ENCODE results near the gene SNAI1.
"Not testable (repeated sequence)": the region's sequence is repeated elsewhere in the genome, so short reads cannot be mapped to it uniquely, and the experiment has no call there.

The SNAI1 gene

DNA sequence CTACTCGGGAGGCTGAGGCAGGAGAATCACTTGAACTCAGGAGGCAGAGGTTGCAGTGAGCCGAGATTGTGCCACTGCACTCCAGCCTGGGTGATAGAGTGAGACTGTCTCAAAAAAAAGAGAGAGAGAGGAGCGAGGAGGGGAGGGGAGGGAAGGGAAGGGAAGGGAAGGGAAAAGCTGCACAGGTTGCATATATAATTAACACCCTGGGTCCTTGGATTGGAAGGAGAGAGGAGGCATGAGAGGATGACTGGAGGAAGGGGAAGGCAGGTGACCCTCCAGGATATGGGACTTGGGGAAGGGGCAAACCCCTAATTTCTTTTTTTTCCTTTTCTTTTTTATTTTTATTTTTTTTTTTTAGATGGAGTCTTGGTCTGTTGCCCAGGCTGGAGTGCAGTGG, 28.8 kb downstream of the SNAI1 start:
- not testable (repeated sequence) for DNase-seq (ENCODE audit: low spot score); FAIRE-seq

DNA sequence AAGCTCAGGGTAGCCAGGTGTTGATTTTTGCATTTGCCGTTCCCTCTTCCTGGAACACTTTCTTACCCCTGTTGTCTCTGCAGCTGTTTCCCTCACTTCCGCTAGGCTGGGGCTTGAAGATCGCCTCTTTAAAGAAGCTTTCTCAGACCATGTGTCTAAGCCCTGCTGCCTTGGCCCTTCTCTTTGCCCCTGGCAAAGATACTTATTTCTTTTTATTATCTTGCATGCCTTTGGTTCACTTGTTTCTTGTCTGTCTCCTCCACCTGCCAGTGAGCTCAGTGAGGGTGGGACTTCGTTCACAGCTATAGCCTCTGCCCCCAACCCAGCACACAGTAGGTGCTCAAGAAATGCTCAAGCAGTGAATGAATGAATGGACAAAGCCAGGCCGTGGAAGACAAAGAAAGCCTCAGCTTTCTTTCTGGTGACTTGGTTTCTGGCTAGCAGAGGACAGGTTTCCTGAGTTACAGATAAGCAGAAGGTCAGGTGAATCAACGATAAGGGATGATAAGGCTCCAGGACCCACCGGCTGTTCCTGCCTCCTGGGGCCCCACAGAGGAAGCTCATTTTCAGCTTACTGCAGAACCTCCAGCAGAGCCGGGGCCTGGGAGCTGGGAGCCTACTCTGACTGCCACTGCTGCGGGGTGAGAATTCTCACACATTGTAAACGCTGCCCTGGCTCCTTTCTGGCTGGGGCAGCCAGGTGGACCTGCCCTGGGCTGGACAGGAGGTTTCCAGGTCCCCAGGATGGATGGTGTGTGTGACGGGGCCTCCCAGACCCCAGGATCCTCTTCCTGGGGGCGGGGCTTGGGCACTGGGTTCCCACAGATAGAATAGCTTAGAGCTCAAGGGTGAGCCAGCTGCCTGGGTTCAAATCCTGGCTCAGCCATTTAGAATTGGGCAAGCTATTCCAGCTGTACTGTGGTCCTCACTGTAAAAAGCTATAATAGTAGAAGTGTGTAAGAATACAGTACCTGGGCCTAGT, 29.8 kb downstream of the SNAI1 start:
- FAIRE-seq (no peak), DNase-seq (ENCODE audit: low spot score) (no peak)

DNA sequence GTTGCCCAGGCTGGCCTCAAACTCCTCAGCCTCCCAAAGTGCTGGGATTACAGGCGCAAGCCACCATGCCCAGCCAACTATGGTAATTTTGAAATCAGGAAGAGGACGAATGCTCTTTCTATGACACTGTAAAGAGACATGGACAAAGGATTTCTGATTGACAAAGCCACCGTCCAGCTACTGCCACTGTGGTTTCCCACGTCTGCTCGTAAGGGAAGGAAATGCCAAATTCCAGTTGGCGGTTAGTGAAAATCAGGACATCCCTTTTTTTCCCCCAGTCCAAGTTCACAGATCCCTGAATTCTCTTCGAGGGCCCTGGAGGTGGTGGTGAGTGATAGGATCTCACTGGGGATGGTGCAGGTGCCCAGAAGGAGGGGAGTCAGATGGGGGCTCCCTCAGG, 31.2 kb downstream of the SNAI1 start:
- DNase-seq (ENCODE audit: low spot score) (no peak), FAIRE-seq (no peak)

DNA sequence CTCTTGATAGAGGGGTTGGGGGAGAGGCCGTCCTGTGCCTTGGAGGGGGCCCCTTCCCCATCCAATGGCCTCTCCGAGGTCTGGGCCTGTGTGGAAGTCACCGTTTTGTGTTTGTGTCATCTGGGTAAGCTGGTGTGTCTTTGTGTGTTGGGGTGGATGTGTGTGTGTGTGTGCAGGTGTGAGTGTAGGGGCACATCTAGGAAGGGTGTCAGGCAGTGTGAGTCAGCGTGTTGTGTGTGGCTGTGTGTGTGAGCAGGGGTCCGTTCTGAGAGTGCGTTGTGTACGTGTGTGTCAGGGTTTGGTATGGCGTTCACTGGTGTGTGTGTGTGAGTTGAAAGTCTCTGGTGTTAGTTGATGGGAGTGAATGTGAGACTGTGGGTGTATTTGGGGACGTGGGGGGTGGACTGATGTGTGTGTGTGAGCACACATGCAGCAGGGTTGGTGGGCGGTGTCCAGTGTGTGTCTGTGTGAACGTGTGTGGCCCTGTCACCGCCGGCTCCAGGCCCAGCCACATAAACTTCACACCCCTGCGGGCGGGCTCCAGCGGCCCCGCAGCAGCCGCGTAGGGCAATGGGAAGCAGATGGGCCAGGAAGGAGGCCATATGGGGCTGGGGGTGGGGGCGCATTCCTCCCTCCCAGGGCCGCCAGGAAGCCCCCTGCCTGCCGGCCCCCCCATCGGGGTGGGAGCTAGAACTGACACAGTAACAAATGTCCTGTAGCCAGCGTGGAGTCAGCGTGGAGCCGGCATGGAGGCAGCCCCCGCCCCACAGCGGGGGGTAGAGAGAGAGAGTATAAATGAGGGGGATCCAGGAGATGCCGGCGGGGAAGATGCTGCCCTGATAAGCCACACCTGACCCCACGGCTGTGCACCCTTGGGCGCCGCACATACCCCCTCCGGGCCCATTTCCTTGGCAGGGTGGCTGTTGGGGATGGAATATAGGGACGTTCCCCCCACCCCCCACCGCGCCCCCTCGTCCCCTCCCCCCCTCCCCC, 32.1 kb downstream of the SNAI1 start:
- DNase-seq (ENCODE audit: low spot score) (no peak), FAIRE-seq (peak; percentile 91)

DNA sequence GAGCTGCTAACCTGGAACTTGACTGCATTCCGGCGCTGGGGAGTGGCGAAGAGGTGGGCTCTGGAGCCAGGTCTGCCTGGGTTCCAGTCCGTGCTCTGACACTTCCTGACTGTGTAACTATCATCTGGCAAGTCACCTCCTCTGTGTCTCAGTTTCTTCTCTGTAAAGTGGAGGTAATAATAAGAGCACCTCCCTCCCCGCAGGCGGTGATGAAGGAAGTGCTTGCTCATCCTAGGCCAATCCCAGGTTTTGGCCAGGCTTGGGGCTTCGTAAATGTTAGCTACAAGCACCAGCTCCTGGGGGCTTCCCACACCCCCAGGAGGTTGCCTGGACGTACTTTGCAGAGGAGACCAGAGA, 32.8 kb downstream of the SNAI1 start:
- FAIRE-seq (no peak), DNase-seq (ENCODE audit: low spot score) (no peak)

DNA sequence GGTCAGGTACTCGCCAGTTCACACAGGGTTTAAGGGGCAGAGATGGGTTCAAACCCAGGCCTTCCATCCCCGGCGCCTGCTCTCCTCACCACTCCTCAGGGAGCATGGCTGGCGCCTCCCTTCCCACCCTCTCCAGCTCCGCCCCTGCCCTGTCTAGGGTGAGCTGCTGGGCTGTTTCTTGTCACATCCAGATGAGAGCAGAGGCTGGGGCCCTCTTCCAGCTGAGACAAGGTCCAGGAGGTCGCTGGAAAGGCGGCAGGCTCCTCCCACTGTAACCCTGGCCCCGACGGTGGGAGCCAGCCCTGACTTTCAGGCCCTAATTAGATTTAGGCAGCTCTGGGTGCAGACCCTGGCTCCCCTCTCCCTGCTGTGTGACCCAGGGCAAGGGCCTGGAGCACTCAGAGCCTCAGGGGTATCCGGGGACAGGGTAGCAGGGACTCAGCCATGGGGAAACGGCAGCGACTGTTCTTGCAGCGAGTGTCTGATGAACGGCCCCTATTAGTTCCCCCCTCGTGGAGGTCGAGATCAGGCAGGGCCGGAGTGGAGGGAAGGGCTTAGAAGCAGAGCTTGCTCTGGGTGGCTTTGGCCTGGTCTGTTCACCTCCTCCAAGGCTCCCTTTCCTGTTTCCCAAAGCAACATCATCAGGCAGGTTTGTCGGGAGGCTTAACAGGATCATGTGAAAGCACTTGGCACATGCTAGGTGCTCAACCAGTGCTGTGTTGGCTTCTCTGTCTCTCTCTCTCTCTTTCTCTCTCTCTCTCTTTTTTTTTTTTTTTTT, 33.4 kb downstream of the SNAI1 start:
- no peak for FAIRE-seq

DNA sequence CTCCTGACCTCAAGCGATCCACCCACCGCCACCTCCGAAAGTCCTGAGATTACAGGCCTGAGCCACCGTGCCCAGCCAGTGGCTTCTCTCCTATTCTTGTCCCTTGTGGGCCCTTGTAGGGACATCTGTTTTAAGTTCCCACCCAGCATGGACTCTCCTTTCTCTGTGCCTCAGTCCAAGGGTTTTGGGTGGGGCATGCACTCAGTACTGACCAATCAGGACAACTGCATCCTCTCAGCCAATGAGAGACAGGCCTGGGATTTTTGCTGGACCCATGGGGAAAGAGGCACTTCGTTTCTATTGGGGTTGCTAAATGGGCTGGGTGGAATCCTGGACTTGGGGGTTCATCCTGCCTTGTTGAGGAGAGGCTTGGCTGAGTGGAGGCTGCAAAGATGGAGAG, 34.4 kb downstream of the SNAI1 start:
- FAIRE-seq (no peak), DNase-seq (ENCODE audit: low spot score) (no peak)

More for the DNA sequence above, 33.4 kb downstream of the SNAI1 start:
- DNase-seq (ENCODE audit: low spot score) = no peak

DNA sequence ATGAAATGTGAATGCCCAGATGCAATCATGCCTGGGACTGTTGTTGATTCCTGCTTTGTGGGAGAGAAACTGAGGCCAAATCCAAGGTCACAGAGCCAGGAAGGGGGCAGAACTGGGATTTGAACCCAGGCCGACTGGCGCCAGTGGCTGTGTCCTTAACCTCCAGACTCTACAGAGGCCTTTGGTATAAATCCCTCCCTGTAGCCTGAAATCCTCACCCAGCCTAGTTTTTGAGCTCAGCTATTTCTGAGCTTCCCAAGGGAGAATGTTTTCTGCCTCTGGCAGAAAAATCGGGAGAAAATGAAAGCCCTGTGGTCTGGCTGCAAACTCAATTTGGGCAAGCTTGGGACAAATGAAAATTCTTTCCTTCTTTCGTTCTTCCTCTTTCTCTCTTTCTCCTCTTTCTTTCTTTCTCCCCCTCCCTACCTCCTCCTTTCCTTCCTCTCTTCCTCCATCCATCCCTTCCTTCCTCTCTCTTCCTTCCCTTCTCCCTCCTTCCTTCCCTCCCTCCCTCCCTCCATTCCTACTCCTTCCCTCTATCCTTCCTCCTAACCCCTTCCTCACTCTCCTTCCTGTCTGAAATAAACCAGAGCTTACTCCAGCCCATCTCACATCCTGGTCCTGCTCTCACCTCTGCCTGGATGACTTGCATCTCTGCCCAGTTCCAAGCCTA, 34.9 kb downstream of the SNAI1 start:
- FAIRE-seq = no peak
- DNase-seq (ENCODE audit: low spot score) = no peak

DNA sequence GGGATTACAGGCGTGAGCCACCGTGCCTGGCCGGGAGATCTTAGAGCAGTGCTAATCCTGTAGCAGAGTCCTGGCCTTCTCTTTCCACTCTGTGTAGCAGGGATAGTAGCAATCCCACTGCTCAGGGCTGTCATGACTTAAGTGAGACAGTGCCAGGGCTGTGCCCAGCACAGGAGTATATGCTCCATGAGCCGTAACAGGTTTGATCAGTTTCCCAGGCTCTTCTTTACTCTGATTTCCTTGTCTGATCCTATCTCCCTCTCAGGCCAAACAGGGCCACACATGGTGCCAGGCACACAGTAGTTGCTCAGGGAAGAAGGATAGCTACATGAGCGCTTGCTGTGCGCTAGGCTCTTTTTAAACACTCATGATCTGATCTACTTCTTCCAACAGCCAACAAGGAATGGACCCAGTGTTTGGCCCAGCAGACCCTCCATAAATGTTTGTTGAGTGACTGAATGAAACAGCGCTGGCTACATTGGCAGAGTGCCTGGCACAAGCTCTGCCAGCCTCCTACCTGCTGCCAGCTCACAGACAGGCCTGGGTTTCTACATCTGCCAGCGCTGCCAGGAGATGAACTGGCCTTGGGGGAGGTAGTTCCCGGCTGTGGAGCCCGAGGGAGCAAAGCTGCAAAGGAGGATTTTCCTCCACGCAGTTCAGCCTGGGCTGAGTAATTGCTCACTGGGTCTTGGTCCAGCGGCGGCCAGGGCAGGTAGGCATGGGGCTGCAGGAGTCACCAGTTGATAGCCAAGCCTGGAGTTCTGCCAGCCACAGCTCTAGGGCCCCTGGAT, 36.9 kb downstream of the SNAI1 start:
- FAIRE-seq (no peak), DNase-seq (ENCODE audit: low spot score) (no peak)

DNA sequence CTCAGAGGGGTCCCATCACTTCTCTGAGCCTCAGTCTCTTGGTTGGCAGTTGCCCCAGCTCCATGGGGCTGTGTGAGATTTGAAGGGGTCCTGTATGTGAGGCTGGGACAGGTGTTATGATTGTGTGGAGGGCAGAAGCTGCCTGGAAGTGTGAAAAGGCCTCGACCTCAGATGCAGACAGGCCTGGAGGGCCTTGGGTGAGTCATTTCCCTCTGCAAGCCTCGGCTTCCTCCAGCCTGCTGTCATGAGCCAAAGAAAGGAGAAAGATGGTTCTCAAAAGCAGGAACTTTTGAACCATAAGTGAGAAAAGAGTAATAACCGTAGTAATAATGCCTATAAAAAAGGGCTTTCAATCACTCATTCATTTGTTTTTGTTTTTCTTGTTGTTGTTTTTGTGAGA, 37.5 kb downstream of the SNAI1 start:
- FAIRE-seq = no peak
- DNase-seq (ENCODE audit: low spot score) = peak; percentile 63

DNA sequence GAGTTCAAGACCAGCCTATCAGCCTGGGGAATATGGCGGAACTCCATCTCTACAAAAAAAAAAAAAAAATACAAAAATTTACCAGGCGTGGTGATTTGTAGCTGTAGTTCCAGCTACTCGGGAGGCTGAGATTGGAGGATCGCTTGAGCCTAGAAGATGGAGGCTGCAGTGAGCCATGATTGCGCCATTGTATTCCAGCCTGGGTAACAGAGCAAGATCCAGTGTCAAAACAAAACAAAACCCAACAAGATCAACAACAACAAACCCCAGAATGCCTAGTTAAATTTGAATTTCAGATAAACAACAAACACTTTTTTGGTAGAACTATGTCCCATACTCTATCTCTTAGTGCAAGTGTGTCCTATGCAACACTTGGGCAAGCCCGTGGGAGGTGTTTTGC, 39.9 kb downstream of the SNAI1 start:
- no peak for DNase-seq (ENCODE audit: low spot score)
- no peak for FAIRE-seq

DNA sequence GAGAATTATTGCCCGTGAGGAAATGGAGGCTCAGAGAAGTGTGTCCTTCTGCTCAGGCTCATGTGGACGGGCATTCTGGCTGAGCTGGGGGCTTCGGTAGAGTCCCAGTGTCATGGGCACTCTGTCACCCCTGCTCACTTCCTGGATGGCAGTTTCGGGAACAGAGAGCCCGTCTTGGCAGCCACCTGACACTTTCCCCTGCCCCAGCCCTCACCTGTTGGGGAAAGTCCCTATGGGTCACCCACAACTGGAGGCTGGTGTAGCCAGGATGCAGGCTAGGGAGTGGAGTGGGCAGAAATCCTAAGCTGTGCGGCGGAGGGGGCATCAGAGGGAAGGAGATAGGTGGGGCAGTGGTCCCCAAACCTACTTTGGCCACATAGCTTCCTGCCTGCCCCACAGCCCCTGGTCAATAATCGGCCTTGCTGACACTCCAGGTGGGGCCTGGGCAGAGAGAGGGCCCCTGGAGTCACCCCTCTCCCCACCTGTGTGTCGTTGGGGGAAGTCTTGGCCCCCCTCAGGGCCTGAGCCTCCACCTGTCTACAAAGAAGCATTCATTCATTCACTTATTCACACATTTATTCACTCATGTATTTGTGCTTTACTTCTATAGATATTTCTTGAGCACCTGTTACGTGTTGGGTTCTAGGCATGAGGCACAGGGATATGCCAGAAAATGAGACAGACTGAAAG, 40.5 kb downstream of the SNAI1 start:
- no peak for DNase-seq (ENCODE audit: low spot score)
- FAIRE-seq = no peak

DNA sequence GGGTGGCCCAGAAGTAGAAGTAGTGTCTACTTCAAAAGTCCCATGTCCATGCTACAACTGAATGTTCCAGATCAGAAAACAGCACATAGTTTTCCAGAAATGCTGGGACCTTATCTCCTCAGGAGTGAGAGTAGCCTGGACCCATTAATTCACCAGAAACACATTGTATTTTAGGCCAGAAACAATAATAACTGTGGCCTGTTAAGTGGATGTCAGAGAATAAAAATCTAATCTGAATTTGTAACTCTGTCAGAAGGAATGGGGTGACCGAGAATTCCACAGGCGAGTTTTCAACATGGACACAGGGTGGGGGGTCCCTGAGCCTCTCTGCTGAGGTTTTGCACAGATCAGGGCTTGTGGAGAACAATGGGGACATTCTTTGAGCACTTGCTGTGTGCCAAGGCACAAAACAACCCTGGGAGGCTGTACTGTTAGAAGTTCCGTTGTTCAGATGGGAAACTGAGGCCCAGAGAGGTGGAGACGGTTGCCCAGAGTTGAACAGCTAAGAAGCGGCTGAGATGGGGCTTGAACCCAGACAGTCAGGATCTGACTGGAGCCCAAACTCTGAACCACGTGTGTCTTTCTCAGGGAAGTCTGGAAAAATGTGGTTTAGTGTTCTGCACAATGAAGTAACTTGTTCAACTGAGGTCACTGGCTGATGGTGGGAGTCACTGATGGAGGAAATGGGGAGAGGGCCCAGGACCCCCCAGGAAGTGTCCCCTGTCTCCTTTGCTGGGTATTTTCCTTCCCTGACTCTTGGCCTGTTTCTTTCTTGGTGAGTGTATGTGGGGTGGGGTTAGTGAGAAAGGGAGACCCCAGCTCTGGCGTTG, 44.2 kb downstream of the SNAI1 start:
- DNase-seq (ENCODE audit: low spot score) (no peak), FAIRE-seq (no peak)

DNA sequence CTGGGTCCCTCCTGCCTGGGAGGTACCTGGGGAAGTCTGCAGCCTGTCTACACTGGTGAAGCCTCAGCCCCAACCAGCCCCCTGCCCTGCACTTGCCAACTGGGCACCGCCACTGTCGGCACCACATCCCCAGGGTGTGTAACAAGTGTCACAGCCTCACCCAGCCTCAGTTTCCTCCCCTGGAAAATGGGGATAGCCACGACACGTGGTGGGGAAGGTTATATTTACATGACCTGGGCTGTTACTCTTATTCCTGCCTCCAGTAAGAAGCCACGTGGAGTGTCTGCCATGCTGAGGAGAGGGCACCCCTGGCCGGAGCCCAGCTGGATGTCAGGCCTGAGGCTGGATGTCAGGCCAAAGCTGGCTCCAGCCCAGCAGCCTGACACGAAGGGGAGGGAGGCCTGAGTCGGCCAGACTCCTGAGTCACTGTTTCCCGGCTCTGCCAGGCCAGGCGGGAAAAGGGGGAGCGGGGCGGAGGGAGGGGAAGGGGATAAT, 44.9 kb downstream of the SNAI1 start:
- DNase-seq (ENCODE audit: low spot score) (peak; percentile 98), FAIRE-seq (no peak)

DNA sequence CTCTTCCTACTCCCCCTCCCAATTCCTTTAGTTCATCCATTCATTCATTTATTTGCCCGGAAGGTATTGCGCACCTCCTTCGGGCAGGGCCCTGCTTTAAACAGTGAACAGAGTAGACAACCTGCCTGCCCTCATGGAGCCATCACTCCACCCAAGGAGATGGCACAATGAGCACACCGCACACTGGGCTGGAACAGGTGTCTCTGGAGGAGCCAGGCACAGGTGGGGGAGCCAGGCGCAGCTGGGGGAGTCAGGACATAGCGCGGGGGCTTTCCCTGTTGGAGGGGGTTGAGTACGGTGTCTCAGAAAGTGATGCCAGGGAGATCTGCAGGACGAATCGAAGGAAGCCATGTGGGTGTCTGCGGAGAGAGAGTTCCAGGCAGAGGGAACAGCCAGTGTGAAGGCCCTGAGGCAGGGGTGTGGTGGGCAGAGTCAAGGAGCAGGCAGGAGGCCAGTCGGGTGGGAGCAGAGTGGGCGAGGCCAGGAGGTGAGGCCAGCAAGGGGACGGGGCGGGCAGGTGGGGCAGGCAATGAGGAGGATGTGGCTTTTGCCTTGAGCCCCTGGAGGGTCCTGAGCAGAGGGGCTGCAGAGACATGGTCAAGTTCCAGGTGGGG, 46.4 kb downstream of the SNAI1 start:
- DNase-seq (ENCODE audit: low spot score) (no peak), FAIRE-seq (no peak)

DNA sequence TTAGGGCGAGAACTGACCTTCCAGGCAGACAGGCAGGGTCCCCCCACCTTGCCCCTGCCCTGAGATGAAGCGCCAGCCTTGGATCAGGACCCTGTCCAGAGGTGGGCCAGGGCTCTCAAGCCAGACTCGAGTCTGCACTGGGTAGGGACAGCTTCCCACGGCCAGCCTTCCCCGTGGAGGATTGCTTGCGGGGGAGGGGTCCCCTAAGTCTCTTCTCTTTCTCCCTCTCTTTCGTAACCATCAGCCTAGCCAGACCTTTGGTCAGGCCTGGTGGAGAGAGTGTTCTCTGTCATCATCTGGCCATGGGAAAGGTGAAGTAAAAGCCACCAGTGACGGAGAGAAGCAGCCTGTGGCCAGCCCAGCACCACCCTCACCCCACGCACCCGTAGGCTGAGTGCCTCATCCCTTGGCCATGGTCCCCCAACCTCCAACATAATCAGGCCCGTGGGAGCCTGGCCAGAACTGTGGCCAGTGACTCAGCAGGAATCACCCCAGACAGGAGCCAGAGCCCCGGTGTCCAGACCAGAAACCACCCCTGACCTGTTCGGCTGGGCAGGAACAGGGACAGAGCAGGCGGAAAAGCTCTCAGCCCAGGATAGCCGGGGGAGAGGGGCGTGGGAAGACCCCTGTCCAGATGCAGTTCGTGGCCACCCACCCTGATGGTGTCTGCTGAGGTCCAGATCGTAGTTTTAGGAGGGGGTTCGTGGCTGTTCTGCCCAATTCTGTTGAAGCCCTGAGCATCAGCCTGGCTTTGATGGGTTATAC, 47.1 kb downstream of the SNAI1 start:
- no peak for DNase-seq (ENCODE audit: low spot score)
- no peak for FAIRE-seq

All from urothelium cell line (cell line).